GM23338 (cell line): ENCODE measurements around the gene BCR. TPM values are rescaled to one million over a fixed set of nuclear protein-coding genes. Genes with fewer than 3 reads are reported as not detected.
"Not testable (repeated sequence)": the region's sequence is repeated elsewhere in the genome, so short reads cannot be mapped to it uniquely, and the experiment has no call there.

ENCODE experiments used
- ATAC-seq: fragments of 200-7000 bp; cut with Tn5 transposase; 3 replicates; pipeline ENCODE4 v1.9.1; 2020
- DNase-seq: peaks from one replicate; pipeline ENCODE4 v3.0.0-alpha.2; 2015; ENCODE audit warnings: low spot score
- H2AFZ ChIP-seq: fragments of 200-600 bp; sonication (generic); 2 replicates; pipeline ENCODE4 v1.8.0; 2016; ENCODE audit warnings: antibody characterized with exemption, mild to moderate bottlenecking, moderate library complexity
- H3F3A ChIP-seq: fragments of 200-600 bp; sonication (generic); replicated peaks from 2 replicates; pipeline ENCODE4 v1.8.0; 2017; ENCODE audit warnings: antibody characterized with exemption, mixed run types, low read depth
- H3K27ac ChIP-seq: fragments of 200-600 bp; sonication (generic); 2 replicates; pipeline ENCODE4 v1.6.1; 2016; ENCODE audit warnings: low read depth
- H3K27me3 ChIP-seq: fragments of 200-600 bp; sonication (generic); 2 replicates; pipeline ENCODE4 v1.8.0; 2016; ENCODE audit warnings: mild to moderate bottlenecking, mixed run types, moderate library complexity; ENCODE audit not compliant: insufficient read depth
- H3K36me3 ChIP-seq: fragments of 200-600 bp; sonication (generic); 2 replicates; pipeline ENCODE4 v1.8.0; 2016; ENCODE audit warnings: mild to moderate bottlenecking; ENCODE audit not compliant: insufficient read depth
- H3K4me1 ChIP-seq: fragments of 200-600 bp; sonication (generic); 2 replicates; pipeline ENCODE4 v1.8.0; 2016; ENCODE audit warnings: mild to moderate bottlenecking, moderate library complexity; ENCODE audit not compliant: insufficient read depth
- H3K4me2 ChIP-seq: fragments of 200-600 bp; sonication (generic); 2 replicates; pipeline ENCODE4 v1.7.1; 2017; ENCODE audit warnings: mixed run types
- H3K4me3 ChIP-seq: fragments of 200-600 bp; sonication (generic); 2 replicates; pipeline ENCODE4 v1.6.1; 2016; ENCODE audit warnings: mixed run types
- H3K79me2 ChIP-seq: fragments of 200-600 bp; sonication (generic); replicated peaks from 2 replicates; pipeline ENCODE4 v1.8.0; 2017; ENCODE audit warnings: mild to moderate bottlenecking; ENCODE audit not compliant: insufficient read depth
- H3K9me2 ChIP-seq: fragments of 200-600 bp; sonication (generic); 2 replicates; pipeline ENCODE4 v1.8.0; 2017; ENCODE audit not compliant: insufficient read depth
- H4K20me1 ChIP-seq: fragments of 200-600 bp; sonication (generic); replicated peaks from 2 replicates; pipeline ENCODE4 v1.8.0; 2017; ENCODE audit warnings: mild to moderate bottlenecking; ENCODE audit not compliant: insufficient read depth
- H3K27ac Mint-ChIP-seq: 2 replicates; pipeline ENCODE4 v1.8.0; 2020; ENCODE audit warnings: inconsistent platforms, mild to moderate bottlenecking, moderate library complexity, mixed read lengths
- H3K27me3 Mint-ChIP-seq: 3 replicates; pipeline ENCODE4 v1.8.0; 2022; ENCODE audit warnings: low read depth, mild to moderate bottlenecking, moderate library complexity, mixed read lengths, inconsistent platforms; ENCODE audit not compliant: insufficient read depth, poor library complexity
- H3K36me3 Mint-ChIP-seq: 3 replicates; pipeline ENCODE4 v1.8.0; 2021; ENCODE audit warnings: low read depth, mild to moderate bottlenecking, inconsistent platforms, moderate library complexity, mixed read lengths
- H3K4me1 Mint-ChIP-seq: 3 replicates; pipeline ENCODE4 v1.8.0; 2020; ENCODE audit warnings: mild to moderate bottlenecking, inconsistent platforms, mixed read lengths
- H3K4me3 Mint-ChIP-seq: 3 replicates; pipeline ENCODE4 v1.8.0; 2021; ENCODE audit warnings: moderate library complexity, mild to moderate bottlenecking, inconsistent platforms, mixed read lengths
- H3K9me3 Mint-ChIP-seq: 3 replicates; pipeline ENCODE4 v1.8.0; 2020; ENCODE audit warnings: moderate library complexity, mild to moderate bottlenecking, inconsistent platforms, mixed read lengths
- JUNB ChIP-seq: IDR thresholded peaks from one replicate; pipeline ENCODE4 v1.6.1; 2016; ENCODE audit warnings: antibody characterized with exemption; ENCODE audit not compliant: unreplicated experiment
- ZNF114 ChIP-seq: fragments of 250-450 bp; sonication (Bioruptor Pico); IDR thresholded peaks from 2 replicates; pipeline ENCODE4 v1.5.0; 2020; ENCODE audit warnings: mild to moderate bottlenecking, moderate library complexity
- polyA plus RNA-seq: library from polyadenylated mRNA; unstranded; fragments of >200 nt; fragmentation: Nextera tagmentation; extraction: Ambion mirVana; gene quantifications from 2 replicates; pipeline ENCODE4 v1.2.1, GENCODE V29; 2016
- total RNA-seq: library from RNA; depleted of rRNA; stranded (reverse); fragments of >200 nt; shearing (Covaris generic); gene quantifications from 2 replicates; pipeline ENCODE4 v1.2.3, GENCODE V29; 2014
- TF ChIP-seq, protein P1 (sequence below), 2 experiments: fragments of 200-600 bp in 1 of 2; sonication (generic) in 1 of 2; conservative IDR thresholded peaks; 2 replicates each; pipeline versions ENCODE4 v1.5.1 to v1.6.1; 2016 to 2017; ENCODE audit warnings: antibody characterized with exemption in 2 of 2, low read depth in 2 of 2, mild to moderate bottlenecking in 2 of 2, moderate library complexity in 1 of 2
- TF ChIP-seq, protein P2 (sequence below): IDR thresholded peaks from one replicate; pipeline ENCODE4 v1.6.1; 2018; ENCODE audit warnings: antibody characterized with exemption; ENCODE audit not compliant: unreplicated experiment
- TF ChIP-seq, protein P3 (sequence below): IDR thresholded peaks from 2 replicates; pipeline ENCODE4 v1.6.1; 2016; ENCODE audit warnings: antibody characterized with exemption

The BCR gene
- total and polyA plus RNA-seq, 2 experiments from 2014 or later = 17.7 to 121 TPM

GRCh38 chr22:23309261-23309660 is 129.0 kb downstream of the BCR start:
- H3F3A ChIP-seq, H3K4me2 ChIP-seq, H3K9me2 ChIP-seq, ATAC-seq, H4K20me1 ChIP-seq, H3K27me3 Mint-ChIP-seq, H3K4me1 Mint-ChIP-seq, H2AFZ ChIP-seq, H3K9me3 Mint-ChIP-seq, H3K36me3 ChIP-seq, H3K4me1 ChIP-seq, H3K4me3 ChIP-seq, DNase-seq, H3K79me2 ChIP-seq, H3K27ac ChIP-seq, H3K27me3 ChIP-seq, H3K27ac Mint-ChIP-seq, H3K4me3 Mint-ChIP-seq: not testable (repeated sequence)
- peaks cover 13% of the 10 kb centered on the region for H3K36me3 Mint-ChIP-seq

- H3K79me2 ChIP-seq, H3F3A ChIP-seq, H3K36me3 ChIP-seq, ATAC-seq, H3K4me3 Mint-ChIP-seq, H3K4me3 ChIP-seq, H4K20me1 ChIP-seq, H3K4me1 ChIP-seq, H3K27ac Mint-ChIP-seq, H2AFZ ChIP-seq, DNase-seq, H3K4me1 Mint-ChIP-seq, H3K27me3 Mint-ChIP-seq, H3K9me2 ChIP-seq, H3K27ac ChIP-seq, H3K9me3 Mint-ChIP-seq, H3K4me2 ChIP-seq, H3K27me3 ChIP-seq: not testable (repeated sequence)
- H3K36me3 Mint-ChIP-seq = peaks cover 16% of the 10 kb centered on the region
Measured at GRCh38 chr22:23310443-23311097, 130.3 kb downstream of the BCR start.

DNA sequence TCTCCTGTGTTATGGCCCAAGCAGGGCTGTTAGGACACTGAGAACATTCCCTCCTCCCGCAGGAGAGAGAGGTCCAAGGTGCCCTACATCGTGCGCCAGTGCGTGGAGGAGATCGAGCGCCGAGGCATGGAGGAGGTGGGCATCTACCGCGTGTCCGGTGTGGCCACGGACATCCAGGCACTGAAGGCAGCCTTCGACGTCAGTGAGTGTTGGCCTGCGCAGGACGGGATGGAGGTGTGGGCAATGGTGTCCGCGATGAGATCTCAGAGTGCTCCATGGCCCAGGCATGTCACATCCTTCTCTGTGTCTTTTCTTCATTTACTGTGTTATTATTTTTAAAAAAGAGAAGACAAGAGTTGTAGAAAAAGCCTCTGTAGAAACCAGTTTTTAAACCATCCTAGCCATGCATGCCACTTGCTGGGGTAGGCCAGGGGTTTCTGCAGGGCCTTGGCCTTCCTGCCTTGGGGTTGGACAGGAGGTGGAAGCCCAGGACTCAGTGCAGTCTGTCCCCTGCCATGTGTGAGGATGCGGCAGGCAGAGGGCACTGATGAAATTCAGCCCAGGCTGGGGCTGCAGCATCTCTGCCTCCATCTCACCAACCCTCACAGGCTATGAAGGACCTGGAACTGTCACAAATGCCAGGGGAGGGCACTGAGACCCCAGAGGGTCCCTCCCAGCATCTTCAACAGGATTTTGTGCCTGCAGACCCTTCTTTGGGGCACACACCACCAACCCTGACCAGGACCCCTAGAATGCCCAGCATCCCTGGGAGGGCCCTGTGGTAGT is 131.5 kb downstream of the BCR start:
- H3K9me2 ChIP-seq, H3K27me3 Mint-ChIP-seq, H3K27ac Mint-ChIP-seq, H3K4me2 ChIP-seq, H3K4me1 ChIP-seq, H3F3A ChIP-seq, H3K9me3 Mint-ChIP-seq, H3K36me3 ChIP-seq, ATAC-seq, H2AFZ ChIP-seq, H3K27ac ChIP-seq, H3K4me3 ChIP-seq, H3K4me3 Mint-ChIP-seq, H3K79me2 ChIP-seq, H3K4me1 Mint-ChIP-seq, H4K20me1 ChIP-seq, H3K27me3 ChIP-seq, DNase-seq: not testable (repeated sequence)
- H3K36me3 Mint-ChIP-seq = peaks cover 16% of the 10 kb centered on the region

GRCh38 chr22:23313791-23314567 is 133.7 kb downstream of the BCR start:
- no peak for DNase-seq
- H3K27ac Mint-ChIP-seq = no peak overlapping the region
- Histone ChIP-seq H4K20me1 (no peaks in the 10 kb centered on the region), H3K27me3 (no peaks in the 10 kb centered on the region), H3K79me2 (no peaks in the 10 kb centered on the region), H3K9me2 (no peaks in the 10 kb centered on the region), H3K4me1 (no peaks in the 10 kb centered on the region), H3K27ac (no peak overlapping the region), H2AFZ (no peak overlapping the region), H3K4me3 (no peak overlapping the region), H3K4me2 (no peak overlapping the region), H3K36me3 (no peaks in the 10 kb centered on the region), H3F3A (no peaks in the 10 kb centered on the region)
- no peak for ATAC-seq
- peaks cover 16% of the 10 kb centered on the region for H3K36me3 Mint-ChIP-seq
- H3K27me3 Mint-ChIP-seq = peaks cover 2% of the 10 kb centered on the region
- no peaks in the 10 kb centered on the region; the same call in 2 of the 3 replicates for H3K4me1 Mint-ChIP-seq
- H3K4me3 Mint-ChIP-seq = no peak overlapping the region
- no peaks in the 10 kb centered on the region for H3K9me3 Mint-ChIP-seq
- no peak for TF ChIP-seq JUNB
- TF ChIP-seq, protein P1, sequence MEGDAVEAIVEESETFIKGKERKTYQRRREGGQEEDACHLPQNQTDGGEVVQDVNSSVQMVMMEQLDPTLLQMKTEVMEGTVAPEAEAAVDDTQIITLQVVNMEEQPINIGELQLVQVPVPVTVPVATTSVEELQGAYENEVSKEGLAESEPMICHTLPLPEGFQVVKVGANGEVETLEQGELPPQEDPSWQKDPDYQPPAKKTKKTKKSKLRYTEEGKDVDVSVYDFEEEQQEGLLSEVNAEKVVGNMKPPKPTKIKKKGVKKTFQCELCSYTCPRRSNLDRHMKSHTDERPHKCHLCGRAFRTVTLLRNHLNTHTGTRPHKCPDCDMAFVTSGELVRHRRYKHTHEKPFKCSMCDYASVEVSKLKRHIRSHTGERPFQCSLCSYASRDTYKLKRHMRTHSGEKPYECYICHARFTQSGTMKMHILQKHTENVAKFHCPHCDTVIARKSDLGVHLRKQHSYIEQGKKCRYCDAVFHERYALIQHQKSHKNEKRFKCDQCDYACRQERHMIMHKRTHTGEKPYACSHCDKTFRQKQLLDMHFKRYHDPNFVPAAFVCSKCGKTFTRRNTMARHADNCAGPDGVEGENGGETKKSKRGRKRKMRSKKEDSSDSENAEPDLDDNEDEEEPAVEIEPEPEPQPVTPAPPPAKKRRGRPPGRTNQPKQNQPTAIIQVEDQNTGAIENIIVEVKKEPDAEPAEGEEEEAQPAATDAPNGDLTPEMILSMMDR (conservative IDR thresholded peaks at IDR 0.05; ENCODE audit: low read depth in 2 of 2) = no peak
- TF ChIP-seq ZNF114 (CRISPR knock-in tag) = no peak
- TF ChIP-seq, protein P2, sequence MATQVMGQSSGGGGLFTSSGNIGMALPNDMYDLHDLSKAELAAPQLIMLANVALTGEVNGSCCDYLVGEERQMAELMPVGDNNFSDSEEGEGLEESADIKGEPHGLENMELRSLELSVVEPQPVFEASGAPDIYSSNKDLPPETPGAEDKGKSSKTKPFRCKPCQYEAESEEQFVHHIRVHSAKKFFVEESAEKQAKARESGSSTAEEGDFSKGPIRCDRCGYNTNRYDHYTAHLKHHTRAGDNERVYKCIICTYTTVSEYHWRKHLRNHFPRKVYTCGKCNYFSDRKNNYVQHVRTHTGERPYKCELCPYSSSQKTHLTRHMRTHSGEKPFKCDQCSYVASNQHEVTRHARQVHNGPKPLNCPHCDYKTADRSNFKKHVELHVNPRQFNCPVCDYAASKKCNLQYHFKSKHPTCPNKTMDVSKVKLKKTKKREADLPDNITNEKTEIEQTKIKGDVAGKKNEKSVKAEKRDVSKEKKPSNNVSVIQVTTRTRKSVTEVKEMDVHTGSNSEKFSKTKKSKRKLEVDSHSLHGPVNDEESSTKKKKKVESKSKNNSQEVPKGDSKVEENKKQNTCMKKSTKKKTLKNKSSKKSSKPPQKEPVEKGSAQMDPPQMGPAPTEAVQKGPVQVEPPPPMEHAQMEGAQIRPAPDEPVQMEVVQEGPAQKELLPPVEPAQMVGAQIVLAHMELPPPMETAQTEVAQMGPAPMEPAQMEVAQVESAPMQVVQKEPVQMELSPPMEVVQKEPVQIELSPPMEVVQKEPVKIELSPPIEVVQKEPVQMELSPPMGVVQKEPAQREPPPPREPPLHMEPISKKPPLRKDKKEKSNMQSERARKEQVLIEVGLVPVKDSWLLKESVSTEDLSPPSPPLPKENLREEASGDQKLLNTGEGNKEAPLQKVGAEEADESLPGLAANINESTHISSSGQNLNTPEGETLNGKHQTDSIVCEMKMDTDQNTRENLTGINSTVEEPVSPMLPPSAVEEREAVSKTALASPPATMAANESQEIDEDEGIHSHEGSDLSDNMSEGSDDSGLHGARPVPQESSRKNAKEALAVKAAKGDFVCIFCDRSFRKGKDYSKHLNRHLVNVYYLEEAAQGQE = no peak
- TF ChIP-seq, protein P3, sequence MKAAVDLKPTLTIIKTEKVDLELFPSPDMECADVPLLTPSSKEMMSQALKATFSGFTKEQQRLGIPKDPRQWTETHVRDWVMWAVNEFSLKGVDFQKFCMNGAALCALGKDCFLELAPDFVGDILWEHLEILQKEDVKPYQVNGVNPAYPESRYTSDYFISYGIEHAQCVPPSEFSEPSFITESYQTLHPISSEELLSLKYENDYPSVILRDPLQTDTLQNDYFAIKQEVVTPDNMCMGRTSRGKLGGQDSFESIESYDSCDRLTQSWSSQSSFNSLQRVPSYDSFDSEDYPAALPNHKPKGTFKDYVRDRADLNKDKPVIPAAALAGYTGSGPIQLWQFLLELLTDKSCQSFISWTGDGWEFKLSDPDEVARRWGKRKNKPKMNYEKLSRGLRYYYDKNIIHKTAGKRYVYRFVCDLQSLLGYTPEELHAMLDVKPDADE = no peak
